Measurements from ENCODE around the gene IL17REL.
A peak's percentile ranks its signal among the peaks of the same experiment; 100 is the strongest.

Gene IL17REL

DNA sequence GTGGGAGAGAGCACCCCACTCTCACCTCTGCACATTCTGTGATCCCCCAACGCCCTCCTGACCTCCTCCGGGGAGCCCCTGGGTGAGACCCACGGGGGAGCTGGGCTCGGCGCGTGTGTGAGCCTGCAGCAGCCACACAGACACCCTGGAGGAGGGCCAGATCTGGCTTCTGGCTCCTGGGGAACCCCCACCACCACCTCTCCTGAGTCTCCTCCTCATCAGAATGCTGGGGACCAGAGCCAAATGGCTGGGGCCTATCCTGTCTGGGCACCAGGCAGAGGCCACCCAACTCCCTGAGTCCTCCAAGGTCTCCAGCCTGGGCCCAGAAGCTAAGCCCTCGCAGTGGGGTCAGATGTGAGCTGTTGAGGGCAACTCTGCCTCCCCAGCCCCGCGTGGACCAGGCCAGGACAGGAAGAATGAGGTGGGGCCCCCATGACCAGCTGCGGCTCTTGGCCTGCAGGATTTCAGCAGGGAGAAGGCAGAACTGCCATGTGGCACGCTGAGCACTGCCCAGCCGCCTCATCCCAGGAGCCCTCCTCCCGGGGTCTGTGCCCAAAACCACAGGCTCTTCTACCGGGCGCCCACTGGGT, 57.5 kb downstream of the IL17REL start:
- DNase-seq = no peak

- DNase-seq = no peak
Measured at GRCh38 chr22:49954354-49954753, 58.2 kb downstream of the IL17REL start.

DNA sequence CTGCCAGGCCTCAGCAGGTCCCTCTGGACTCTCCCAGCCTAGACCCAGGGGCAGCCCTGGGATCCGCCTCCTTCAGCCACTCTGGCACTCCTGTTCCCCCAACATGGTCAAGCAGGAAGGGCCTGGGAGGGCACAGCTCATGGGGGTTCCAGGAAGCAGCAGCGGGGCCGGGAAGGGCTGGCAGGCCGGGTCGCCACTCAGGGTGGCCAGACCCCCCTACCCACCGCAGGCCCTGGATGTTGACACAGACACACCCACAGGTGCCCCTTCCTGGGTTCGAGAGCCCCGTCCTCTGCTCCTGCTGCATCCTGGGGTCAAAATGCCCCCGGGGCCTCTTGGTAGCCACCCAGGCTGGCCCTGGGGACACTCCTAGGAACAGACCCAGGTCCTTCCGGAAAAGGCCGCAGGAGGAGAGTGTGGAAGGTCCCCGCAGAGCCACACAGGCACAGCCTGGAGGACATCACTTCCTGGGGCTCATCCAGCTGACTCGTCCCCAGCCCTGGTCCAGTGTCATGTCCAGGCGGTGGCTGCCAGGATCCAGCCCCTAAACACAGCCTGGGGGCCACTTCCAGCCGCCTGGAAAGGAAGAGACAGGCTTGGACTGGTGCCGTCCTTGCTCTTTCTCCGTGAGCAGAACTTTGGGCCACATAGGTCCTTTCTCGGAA, 58.8 kb downstream of the IL17REL start:
- no peak for DNase-seq

DNA sequence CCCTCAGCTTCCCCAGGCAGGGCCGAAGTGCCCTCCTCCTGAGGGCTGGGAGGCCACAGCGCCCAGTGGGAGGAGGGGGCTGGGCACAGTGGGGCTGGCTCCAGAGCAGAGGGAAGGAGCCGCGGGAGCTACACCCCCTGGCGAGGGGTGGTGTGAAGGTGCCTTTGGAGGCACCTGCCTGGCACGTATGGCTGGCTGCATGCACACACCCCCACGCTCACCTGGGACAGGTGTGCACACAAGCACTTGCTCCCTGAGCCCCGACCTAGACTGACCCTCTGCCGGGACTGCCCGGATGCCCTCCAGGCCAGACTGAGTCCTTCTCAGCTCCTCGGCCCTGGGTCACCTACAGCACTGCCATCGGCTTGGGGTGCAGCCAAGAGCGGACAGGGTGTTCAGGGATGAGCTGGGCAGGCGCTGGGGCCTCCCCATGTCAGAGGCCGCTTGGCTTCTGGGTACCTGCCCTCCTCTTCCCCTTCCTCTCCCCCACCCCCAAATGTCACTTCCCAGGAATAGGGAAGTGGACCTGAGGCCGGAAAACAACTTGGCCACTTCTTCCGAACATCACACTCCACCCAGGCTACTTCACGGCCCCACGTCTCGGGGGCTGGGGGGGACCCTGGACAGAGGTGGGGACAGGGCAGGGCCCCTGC, 59.4 kb downstream of the IL17REL start:
- DNase-seq = no peak

GRCh38 chr22:49951986-49952896, 60.3 kb downstream of the IL17REL start:
- DNase-seq = no peak

GRCh38 chr22:49951678-49951985, 60.9 kb downstream of the IL17REL start:
- no peak for DNase-seq

DNA sequence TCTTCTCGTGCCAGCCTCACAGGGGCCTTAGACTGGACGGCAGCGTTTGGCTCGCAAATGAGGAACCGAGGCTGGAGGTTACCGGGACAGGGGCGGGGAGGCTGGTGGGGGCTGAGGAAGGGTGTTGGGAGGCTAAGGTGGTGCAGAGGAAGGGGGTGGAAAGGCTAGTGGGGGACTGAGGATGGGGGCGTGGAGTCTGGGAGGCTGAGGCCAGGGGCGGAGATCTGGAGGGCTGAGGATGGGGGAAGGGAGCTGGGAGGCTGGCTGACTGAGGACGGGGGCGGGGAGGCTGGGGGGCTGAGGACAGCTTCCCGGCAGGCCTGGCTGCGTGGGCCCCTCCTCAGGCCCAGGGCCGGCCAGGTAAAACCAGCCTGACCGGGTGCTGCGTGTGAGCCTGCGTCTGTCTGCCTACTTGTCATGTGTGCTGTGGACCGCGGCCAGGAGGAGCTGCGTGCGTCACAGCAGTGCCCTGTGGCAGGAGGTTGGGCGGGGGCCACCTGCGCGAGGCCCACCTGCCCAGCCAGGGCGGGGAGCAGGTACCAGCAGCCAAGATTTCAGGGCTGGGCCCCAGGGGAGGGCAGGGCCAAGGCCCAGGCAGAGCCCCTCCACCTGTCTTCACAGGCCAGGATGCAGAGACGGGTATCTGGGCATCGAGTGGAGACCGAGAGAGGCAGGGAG, 61.4 kb downstream of the IL17REL start:
- DNase-seq = no peak

DNA sequence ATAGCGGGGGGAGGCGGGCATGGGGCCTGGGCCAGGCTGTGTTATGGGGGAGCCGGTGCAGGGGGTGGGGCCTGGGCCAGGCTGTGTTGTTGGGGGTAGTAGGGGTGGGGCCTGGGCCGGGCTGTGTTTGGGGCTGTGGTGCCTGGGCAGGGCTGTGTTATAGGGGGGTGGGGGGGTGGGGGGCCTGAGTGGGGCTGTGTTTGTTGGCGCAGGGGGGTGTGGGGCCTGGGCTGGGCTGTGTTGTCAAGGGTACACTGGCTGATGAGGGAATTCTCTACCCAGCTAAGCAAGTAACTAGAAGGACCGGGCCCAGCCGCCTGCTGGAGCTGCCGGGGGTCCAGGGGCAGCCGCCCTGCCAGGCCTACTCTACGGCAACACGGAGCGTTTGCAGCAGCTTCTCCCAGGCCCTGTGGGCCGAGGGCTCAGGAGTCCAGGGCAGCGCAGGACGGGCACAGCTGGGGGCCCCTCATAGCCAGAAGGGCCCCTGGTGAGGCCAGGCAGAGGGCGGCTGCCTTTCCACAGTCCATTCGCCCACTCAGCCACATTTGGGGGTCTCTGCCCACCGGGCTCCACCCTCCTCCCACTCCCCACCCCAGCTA, 62.1 kb downstream of the IL17REL start:
- DNase-seq = no peak

- no peak for DNase-seq
Measured at GRCh38 chr22:49949914-49950292, 62.7 kb downstream of the IL17REL start.

DNA sequence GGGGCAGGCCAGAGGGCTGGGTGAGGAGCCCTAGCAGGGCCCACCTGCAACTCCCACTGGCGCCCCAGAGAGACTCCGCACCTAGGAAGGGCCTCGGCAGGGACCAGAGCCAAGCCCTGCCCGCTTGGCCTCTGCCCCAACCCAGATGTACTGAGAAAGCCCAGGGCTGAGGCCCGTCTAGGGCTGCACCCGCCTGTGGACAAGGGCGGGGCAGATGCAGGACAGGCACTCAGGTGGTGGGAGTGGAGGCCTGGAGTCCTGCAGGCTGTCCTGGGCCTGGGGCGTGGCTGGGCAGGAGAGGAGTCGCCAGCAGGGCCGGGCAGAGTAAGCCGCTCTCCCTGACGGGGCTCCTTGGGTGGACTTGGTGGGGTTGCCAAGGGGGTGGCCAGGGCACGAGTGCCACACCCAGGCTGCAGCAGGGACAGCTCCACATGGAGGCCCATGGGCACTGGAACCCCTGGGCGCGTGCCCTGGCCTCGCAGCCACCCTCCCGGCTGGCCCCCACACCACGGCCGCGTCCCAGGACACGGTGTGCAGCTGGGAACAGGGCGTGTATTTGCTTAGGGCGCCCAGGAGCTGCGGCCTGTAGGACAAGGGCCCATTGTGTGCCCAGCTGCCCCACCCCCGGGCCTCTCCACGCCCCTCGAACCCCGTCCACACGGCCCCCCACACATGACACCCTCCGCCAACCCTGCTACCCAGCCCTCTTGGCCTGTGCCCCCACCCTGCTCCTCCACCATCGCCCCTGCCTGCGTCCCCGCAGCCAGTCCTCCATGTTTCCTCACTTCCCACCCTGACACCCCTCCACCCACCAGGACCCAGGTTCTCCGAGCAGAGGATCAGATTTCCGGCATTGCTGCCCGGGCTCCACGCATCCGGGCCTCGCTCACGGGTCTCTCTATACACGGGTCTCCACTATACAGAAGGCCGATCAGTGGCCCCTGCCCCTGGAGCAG, 63.3 kb downstream of the IL17REL start:
- no peak for DNase-seq

DNA sequence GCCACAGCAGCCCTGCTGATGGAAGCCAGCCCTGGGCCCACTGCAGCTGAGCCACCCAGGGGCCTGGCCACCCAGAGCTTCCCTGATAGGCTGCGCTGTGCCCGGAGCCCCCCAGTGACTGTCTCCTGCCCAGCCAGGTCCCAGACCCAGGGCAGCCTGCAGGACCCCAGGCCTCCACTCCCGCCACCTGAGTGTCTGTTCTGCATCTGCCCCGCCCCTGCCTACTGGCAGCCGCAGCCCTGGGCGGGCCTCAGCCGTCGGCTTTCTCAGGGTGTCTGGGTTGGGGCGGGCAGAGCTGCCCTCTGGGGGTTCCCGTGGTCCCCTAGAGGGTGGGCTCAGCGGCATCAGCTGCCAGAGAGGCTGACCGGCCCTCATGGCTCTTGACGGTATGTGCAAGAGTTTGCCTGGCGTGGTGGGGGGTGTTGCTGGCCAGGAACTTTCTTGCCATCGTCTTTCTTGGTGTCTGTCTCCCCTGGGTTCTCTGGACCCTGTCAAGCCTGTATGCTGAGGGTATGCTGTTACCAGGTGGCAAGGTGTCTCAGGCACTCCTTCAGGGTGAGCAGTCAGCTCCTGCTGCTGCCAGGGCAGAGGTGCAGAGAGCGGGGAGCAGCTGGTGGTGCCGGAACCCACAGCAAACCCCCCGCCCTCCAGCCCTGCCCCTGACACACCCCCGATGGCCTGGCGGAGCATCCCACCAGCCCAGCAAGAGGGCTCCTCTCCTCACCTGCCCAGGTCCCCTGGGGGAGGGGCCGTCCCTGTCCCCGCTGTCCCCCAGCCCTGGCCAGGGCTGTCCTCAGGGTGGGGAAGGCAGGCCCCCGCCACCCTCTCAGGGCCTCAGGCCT, 64.2 kb downstream of the IL17REL start:
- no peak for DNase-seq

DNA sequence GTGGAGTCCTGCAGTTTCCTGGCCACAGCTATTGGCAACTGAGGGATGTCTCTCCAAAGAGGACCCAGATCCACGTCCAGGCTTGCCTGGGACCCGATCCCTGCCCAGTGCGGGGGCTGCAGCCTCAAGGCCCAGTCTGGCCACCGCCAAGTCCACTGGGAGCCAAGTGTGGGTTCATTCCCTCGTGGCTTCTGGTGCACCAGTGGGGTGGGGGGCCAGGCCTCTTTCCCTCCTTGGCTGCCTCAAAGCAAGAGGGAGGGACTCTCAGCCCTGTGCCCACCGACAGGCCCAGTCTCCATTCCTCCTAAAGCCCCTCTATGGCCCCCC, 65.3 kb downstream of the IL17REL start:
- no peak for DNase-seq

- no peak for DNase-seq
Measured at GRCh38 chr22:49946612-49947295, 65.8 kb downstream of the IL17REL start.

- DNase-seq = peak; percentile 89
Measured at GRCh38 chr22:49945042-49945794, 67.3 kb downstream of the IL17REL start.

Data from CD4-positive, alpha-beta T cell treated with Interleukin-17A for 1 hour (primary cell).